Measurements from ENCODE around the gene SLX9. TPM values are rescaled to one million over a fixed set of nuclear protein-coding genes. Genes with fewer than 3 reads are reported as not detected.

The SLX9 gene
- total and polyA plus RNA-seq, 8 donors: 10.5 to 21.7 (median 13.6) TPM

- no peak for FAIRE-seq
- ATAC-seq: peak in 1 of 4 donors; percentile 8
- no peaks in the 10 kb centered on the region for H3K4me1 ChIP-seq
- intact Hi-C loops (cut with DNase I): no loop called here
- H3K4me3 ChIP-seq: no peak overlapping the region
- TF ChIP-seq, protein P1, sequence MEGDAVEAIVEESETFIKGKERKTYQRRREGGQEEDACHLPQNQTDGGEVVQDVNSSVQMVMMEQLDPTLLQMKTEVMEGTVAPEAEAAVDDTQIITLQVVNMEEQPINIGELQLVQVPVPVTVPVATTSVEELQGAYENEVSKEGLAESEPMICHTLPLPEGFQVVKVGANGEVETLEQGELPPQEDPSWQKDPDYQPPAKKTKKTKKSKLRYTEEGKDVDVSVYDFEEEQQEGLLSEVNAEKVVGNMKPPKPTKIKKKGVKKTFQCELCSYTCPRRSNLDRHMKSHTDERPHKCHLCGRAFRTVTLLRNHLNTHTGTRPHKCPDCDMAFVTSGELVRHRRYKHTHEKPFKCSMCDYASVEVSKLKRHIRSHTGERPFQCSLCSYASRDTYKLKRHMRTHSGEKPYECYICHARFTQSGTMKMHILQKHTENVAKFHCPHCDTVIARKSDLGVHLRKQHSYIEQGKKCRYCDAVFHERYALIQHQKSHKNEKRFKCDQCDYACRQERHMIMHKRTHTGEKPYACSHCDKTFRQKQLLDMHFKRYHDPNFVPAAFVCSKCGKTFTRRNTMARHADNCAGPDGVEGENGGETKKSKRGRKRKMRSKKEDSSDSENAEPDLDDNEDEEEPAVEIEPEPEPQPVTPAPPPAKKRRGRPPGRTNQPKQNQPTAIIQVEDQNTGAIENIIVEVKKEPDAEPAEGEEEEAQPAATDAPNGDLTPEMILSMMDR (IDR thresholded peaks at IDR 0.05): no peak
- peak in 2 of 6 donors; percentile 54 to 64 for DNase-seq
- no peaks in the 10 kb centered on the region for H3K36me3 ChIP-seq
- H3K9me3 ChIP-seq: no peaks in the 10 kb centered on the region
- H3K27ac ChIP-seq: no peak overlapping the region
- WGBS, 2 donors: 64% methylated on average over 20 of the region's 20 CpGs
- no peaks in the 10 kb centered on the region for H3K27me3 ChIP-seq
Measured at GRCh38 chr21:44984428-44984791, 44.6 kb downstream of the SLX9 start.

DNA sequence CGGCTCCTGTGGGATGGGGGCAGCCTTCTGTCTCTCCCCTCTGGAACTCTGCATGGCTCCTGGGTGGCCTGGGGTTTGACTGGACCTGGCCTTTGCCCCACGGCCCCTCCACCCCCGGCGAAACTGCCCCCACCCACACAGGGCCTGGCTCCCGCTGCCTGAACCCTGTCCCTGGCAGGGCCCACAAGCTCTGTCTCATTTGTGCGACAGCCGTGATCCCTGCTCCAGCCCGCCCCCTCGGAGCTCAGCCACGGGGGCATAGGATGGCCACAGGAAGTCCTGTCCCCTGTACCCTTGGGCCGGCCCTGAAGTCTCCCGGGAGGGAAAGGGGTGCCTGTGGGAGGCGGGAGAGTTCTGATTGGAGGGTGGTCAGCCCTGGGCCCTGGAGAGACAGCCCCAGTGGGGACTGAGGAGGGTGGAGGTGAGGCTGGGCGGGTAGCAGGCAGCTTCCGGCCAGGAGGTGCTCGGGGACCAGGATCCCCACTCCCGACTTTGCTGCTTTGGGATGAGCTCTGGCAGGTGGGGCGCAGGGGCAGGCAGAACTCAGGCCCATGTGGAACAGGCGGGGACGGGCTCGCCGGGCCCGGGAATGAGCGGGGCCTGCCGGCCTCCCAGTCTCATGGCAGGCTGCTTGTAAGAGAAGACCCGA is 45.1 kb downstream of the SLX9 start:
- TF ChIP-seq, protein P1 (IDR thresholded peaks at IDR 0.05): no peak
- Histone ChIP-seq H3K4me3 (no peak overlapping the region), H3K9me3 (no peaks in the 10 kb centered on the region), H3K36me3 (no peaks in the 10 kb centered on the region), H3K27me3 (no peaks in the 10 kb centered on the region), H3K4me1 (no peaks in the 10 kb centered on the region), H3K27ac (no peak overlapping the region)
- WGBS, 2 donors: 50 to 55% methylated on average over 25 to 26 of the region's 26 CpGs
- ATAC-seq: no peak
- DNase-seq: peak in 3 of 6 donors; percentile 29 to 71 (median 57)
- intact Hi-C loops (cut with DNase I): no loop called here
- FAIRE-seq: no peak

GRCh38 chr21:44985441-44986401 is 45.9 kb downstream of the SLX9 start:
- Histone ChIP-seq H3K36me3 (no peaks in the 10 kb centered on the region), H3K4me3 (no peak overlapping the region), H3K9me3 (no peaks in the 10 kb centered on the region), H3K4me1 (no peaks in the 10 kb centered on the region), H3K27me3 (no peaks in the 10 kb centered on the region), H3K27ac (no peak overlapping the region)
- DNase-seq: peak in 3 of 6 donors; percentile 17 to 54 (median 53)
- no peak for ATAC-seq
- intact Hi-C loops (cut with DNase I): no loop called here
- WGBS, 2 donors: 70 to 74% methylated on average over 26 of the region's 26 CpGs
- no peak for FAIRE-seq
- TF ChIP-seq, protein P1 (IDR thresholded peaks at IDR 0.05): no peak

DNA sequence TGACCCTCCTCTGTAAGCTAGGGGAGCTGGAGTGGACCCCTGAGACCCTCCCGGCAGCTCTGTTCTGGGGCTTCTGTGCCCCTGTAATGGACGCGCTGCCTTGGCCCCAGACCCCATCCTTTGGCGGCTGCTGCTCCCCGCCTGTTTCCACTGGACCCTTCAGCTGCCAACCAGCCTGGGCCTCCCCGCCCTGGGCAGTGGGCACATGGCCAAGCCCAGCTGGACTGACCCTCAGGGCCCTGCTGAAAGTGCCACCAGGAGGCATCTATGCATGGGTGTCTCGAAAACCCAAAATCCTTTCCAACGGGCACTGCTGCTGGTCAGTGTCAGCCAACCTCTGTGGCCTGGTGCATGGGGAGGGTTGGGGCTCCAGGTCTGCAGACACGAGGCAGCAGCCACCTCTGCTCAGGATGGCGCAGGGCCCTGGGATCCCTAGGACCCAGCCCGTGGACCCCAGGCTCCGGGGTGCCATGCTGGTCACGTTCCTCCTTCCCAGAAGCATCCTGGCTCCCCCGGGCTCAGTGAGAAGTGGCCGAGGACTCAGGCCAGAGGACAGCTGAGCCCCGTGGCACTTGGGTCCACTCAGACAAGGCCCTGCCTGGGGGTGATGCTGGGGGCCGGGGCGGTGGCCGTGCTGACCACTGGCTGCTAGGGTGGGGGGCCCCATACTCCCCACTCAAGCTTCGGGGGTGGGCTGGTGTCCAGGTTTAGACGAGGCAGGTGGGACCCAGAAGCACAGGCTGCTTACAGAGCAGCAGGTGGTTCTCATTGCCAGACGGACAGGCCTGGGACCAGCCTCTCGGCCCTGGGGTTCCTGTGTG is 46.9 kb downstream of the SLX9 start:
- H3K27me3 ChIP-seq: no peaks in the 10 kb centered on the region
- ATAC-seq (no peak), FAIRE-seq (no peak), DNase-seq (peak in 3 of 6 donors; percentile 27 to 63 (median 56))
- intact Hi-C loops (cut with DNase I): no loop called here
- H3K9me3 ChIP-seq: no peaks in the 10 kb centered on the region
- no peak overlapping the region for H3K4me3 ChIP-seq
- no peaks in the 10 kb centered on the region for H3K4me1 ChIP-seq
- 63 to 72% methylated on average over 20 to 23 of the region's 23 CpGs for WGBS, 2 donors
- H3K36me3 ChIP-seq: no peaks in the 10 kb centered on the region
- H3K27ac ChIP-seq: no peak overlapping the region
- TF ChIP-seq, protein P1 (IDR thresholded peaks at IDR 0.05): no peak
